Endothelial cell of umbilical vein (primary cell): ENCODE results near the gene LSM14A. TPM values are rescaled to one million over a fixed set of nuclear protein-coding genes. Genes with fewer than 3 reads are reported as not detected.

Experiments
- BruUV-seq: library from RNA; stranded (reverse); fragments of 400-500 nt; replicated peaks from 2 replicates; lab custom pipeline; 2021; lab: Mats Ljungman, UMichigan
- CTCF ChIA-PET: fragments of 300-600, 350-600 bp; sonication (Branson Sonifier 250); formaldehyde crosslinking; loops from one replicate; lab custom pipeline; 2021; ENCODE audit warnings: antibody characterized with exemption, inconsistent platforms; lab: Charles Lee
- POLR2A ChIA-PET: fragments of 300-600, 350-600 bp; sonication (Branson Sonifier 250); formaldehyde crosslinking; loops from one replicate; lab custom pipeline; 2021; ENCODE audit warnings: antibody characterized with exemption, inconsistent platforms; lab: Charles Lee
- DNase-seq: peaks from one replicate; pipeline ENCODE4 v3.0.0-alpha.2; 2011; ENCODE audit warnings: low read depth, low spot score
- FAIRE-seq: peaks from 2 replicates; lab custom pipeline; 2011; peaks lifted over from hg19 to GRCh38; lab: Jason Lieb, UNC
- H2AFZ ChIP-seq: 2 replicates; pipeline ENCODE4 v1.6.0; 2012; ENCODE audit warnings: low read depth, low read length, control low read depth, inconsistent platforms
- H3K27ac ChIP-seq: 2 replicates; pipeline ENCODE4 v1.5.1; 2011; ENCODE audit warnings: low read depth, mild to moderate bottlenecking, control low read depth, low read length, moderate library complexity; ENCODE audit not compliant: insufficient read depth
- H3K27me3 ChIP-seq, 2 experiments: 2 replicates each; pipeline versions ENCODE4 v1.6.0 to v1.6.1; 2011; ENCODE audit warnings: low read length in 2 of 2, mixed read lengths in 1 of 2; ENCODE audit not compliant: control insufficient read depth in 2 of 2, insufficient read depth in 2 of 2
- H3K36me3 ChIP-seq, 2 experiments: 2 replicates in 1 of 2; 3 replicates in 1 of 2; pipeline ENCODE4 v1.5.1; 2011; ENCODE audit warnings: low read length in 2 of 2, mild to moderate bottlenecking in 1 of 2, moderate library complexity in 1 of 2; ENCODE audit not compliant: control insufficient read depth in 2 of 2, insufficient read depth in 2 of 2; ENCODE audit errors: extremely low read depth in 1 of 2
- H3K4me1 ChIP-seq: 3 replicates; pipeline ENCODE4 v1.5.1; 2011; ENCODE audit warnings: mild to moderate bottlenecking, low read length; ENCODE audit not compliant: control insufficient read depth, insufficient read depth; ENCODE audit errors: extremely low read depth
- H3K4me2 ChIP-seq: 2 replicates; pipeline ENCODE4 v1.6.1; 2011; ENCODE audit warnings: low read length, control low read depth, mixed read lengths; ENCODE audit not compliant: insufficient read depth
- H3K4me3 ChIP-seq, 3 experiments: fragments of 200-600 bp in 1 of 3; sonication (generic), shearing (Covaris generic) in 1 of 3; replicated peaks in 1 of 3; 2 replicates each; pipeline ENCODE4 v1.5.1; 2011 to 2016; ENCODE audit warnings: control low read depth in 3 of 3, low read length in 3 of 3, mild to moderate bottlenecking in 2 of 3, inconsistent platforms in 1 of 3, low read depth in 1 of 3, moderate library complexity in 1 of 3; ENCODE audit not compliant: insufficient read depth in 1 of 3
- H3K79me2 ChIP-seq: 2 replicates; pipeline ENCODE4 v1.6.0; 2012; ENCODE audit warnings: low read length, inconsistent platforms; ENCODE audit not compliant: control insufficient read depth, insufficient read depth
- H3K9ac ChIP-seq: replicated peaks from 2 replicates; pipeline ENCODE3; 2011; ENCODE audit warnings: low read length, control low read depth; ENCODE audit not compliant: insufficient read depth; ENCODE audit errors: extremely low read depth
- H3K9me1 ChIP-seq: replicated peaks from 3 replicates; pipeline ENCODE4 v1.6.0; 2011; ENCODE audit warnings: mild to moderate bottlenecking, low read length; ENCODE audit not compliant: control insufficient read depth, insufficient read depth; ENCODE audit errors: extremely low read depth
- H3K9me3 ChIP-seq: replicated peaks from 2 replicates; pipeline ENCODE4 v1.5.1; 2012; ENCODE audit warnings: low read length, inconsistent platforms; ENCODE audit not compliant: control insufficient read depth, insufficient read depth
- H4K20me1 ChIP-seq: replicated peaks from 2 replicates; pipeline ENCODE3; 2011; ENCODE audit warnings: mild to moderate bottlenecking, low read length; ENCODE audit not compliant: control insufficient read depth, insufficient read depth; ENCODE audit errors: extremely low read depth
- EZH2 ChIP-seq: IDR thresholded peaks from 2 replicates; pipeline ENCODE4 v1.6.1; 2012; ENCODE audit warnings: borderline replicate concordance, low read depth, mild to moderate bottlenecking, moderate library complexity, low read length, inconsistent platforms; ENCODE audit not compliant: severe bottlenecking
- FOS ChIP-seq: IDR thresholded peaks from 2 replicates; pipeline ENCODE4 v1.6.1; 2011; ENCODE audit warnings: mild to moderate bottlenecking, low read length, moderate library complexity, borderline replicate concordance; ENCODE audit not compliant: insufficient read depth
- GATA2 ChIP-seq: IDR thresholded peaks from 2 replicates; pipeline ENCODE4 v1.7.0; 2011; ENCODE audit warnings: low read depth, mild to moderate bottlenecking, moderate library complexity, mixed read lengths, low read length; ENCODE audit not compliant: insufficient read length, insufficient read depth
- JUN ChIP-seq: IDR thresholded peaks from 2 replicates; pipeline ENCODE4 v1.6.1; 2011; ENCODE audit warnings: borderline replicate concordance, low read depth; ENCODE audit not compliant: insufficient read length, insufficient read depth
- MAX ChIP-seq: IDR thresholded peaks from 2 replicates; pipeline ENCODE4 v1.6.1; 2011; ENCODE audit not compliant: insufficient read depth, insufficient read length
- MYC ChIP-seq: IDR thresholded peaks from one replicate; pipeline ENCODE4 v1.6.1; 2011; ENCODE audit warnings: mild to moderate bottlenecking, low read depth, low read length
- POLR2A ChIP-seq: IDR thresholded peaks from 2 replicates; pipeline ENCODE4 v1.6.1; 2012; ENCODE audit warnings: low read depth, mild to moderate bottlenecking, control low read depth, low read length
- POLR2AphosphoS5 ChIP-seq: IDR thresholded peaks from 2 replicates; pipeline ENCODE4 v1.6.1; 2012; ENCODE audit warnings: low read depth, mild to moderate bottlenecking, control low read depth, low read length, moderate library complexity; ENCODE audit not compliant: insufficient read depth
- dilution Hi-C: fragments of 300-500 bp; cut with MboI; formaldehyde crosslinking; loops from one replicate; pipeline ENCODE4 v1.15.0; 2019; ENCODE audit warnings: low sequenced_read_pairs; ENCODE audit not compliant: extremely low pct_ligation_motif_present
- intact Hi-C: fragments of 100-400 bp; cut with micrococcal nuclease; formaldehyde crosslinking; loops from one replicate; pipeline ENCODE4 v1.10.0; 2022
- polyA plus RNA-seq, 4 experiments: library from polyadenylated mRNA; depleted of rRNA in 3 of 4; stranded (reverse) in 3 of 4; unstranded in 1 of 4; fragments of >200 nt; gene quantifications; 2 replicates each; pipeline versions ENCODE4 v1.2.1 to v1.2.3, GENCODE V29; 2011 to 2012; ENCODE audit warnings: missing spikeins in 1 of 4
- total RNA-seq: library from RNA; stranded (reverse); gene quantifications from 2 replicates; pipeline ENCODE4 v1.2.3, GENCODE V29; 2021
- TF ChIP-seq, protein P1 (sequence below), 2 donors: IDR thresholded peaks; 1 replicate in 1 of 2; 2 replicates in 1 of 2; pipeline ENCODE4 v1.5.1; 2011; ENCODE audit warnings: low read length in 2 of 2, mild to moderate bottlenecking in 2 of 2, moderate library complexity in 2 of 2, control low read depth in 1 of 2, inconsistent platforms in 1 of 2, low read depth in 1 of 2; ENCODE audit not compliant: insufficient read depth in 1 of 2; ENCODE audit errors: extremely low read depth in 1 of 2

The LSM14A gene
- total and polyA plus RNA-seq, 2 donors (not counting 3 experiments of a cell fraction or from before 2014, with no cell fraction given) = 96.7 to 122 TPM

DNA sequence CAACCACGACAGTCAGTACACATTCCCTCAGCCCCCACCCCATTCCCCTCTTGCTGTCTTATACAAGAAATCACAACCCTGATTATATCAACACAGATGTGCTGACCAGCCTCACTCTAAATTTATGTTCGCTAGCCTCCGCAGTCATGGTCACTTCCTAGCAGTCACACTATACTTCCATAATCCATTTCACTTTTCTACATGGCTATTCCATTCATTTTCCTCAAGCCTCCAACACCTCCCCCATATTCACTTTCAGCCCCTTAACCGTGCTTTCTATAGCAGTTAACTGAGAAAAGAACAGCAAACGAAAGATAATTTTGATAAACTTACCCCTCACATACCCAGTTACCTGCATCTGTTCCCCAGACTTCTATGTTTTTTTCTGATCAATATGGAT, 8.4 kb downstream of the LSM14A start:
- H4K20me1 ChIP-seq = peaks cover 30% of the 10 kb centered on the region
- no peak overlapping the region for H3K4me3 ChIP-seq
- no peak overlapping the region for H2AFZ ChIP-seq
- dilution Hi-C loops (no loop called here), intact Hi-C loops (no loop called here)
- no peak overlapping the region for H3K27ac ChIP-seq
- H3K4me2 ChIP-seq = no peak overlapping the region
- CTCF ChIA-PET = interaction anchor here (1.1 kb wide), 1 partner anchor 39 kb away, joined by 3 read pairs; no protein-coding TSS in a partner anchor
- TF ChIP-seq FOS = no peak
- TF ChIP-seq, protein P1, sequence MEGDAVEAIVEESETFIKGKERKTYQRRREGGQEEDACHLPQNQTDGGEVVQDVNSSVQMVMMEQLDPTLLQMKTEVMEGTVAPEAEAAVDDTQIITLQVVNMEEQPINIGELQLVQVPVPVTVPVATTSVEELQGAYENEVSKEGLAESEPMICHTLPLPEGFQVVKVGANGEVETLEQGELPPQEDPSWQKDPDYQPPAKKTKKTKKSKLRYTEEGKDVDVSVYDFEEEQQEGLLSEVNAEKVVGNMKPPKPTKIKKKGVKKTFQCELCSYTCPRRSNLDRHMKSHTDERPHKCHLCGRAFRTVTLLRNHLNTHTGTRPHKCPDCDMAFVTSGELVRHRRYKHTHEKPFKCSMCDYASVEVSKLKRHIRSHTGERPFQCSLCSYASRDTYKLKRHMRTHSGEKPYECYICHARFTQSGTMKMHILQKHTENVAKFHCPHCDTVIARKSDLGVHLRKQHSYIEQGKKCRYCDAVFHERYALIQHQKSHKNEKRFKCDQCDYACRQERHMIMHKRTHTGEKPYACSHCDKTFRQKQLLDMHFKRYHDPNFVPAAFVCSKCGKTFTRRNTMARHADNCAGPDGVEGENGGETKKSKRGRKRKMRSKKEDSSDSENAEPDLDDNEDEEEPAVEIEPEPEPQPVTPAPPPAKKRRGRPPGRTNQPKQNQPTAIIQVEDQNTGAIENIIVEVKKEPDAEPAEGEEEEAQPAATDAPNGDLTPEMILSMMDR (IDR thresholded peaks at IDR 0.05; ENCODE audit: extremely low read depth in 1 of 2, insufficient read depth in 1 of 2, low read depth in 1 of 2, low read length in 2 of 2) = no peak
- TF ChIP-seq POLR2AphosphoS5 = no peak
- no peak for TF ChIP-seq POLR2A
- TF ChIP-seq EZH2 = no peak
- no peak for TF ChIP-seq GATA2
- TF ChIP-seq MYC = no peak
- TF ChIP-seq MAX = no peak
- TF ChIP-seq JUN = no peak
- DNase-seq (no peak), FAIRE-seq (no peak)
- peaks cover 4% of the 10 kb centered on the region for H3K9me1 ChIP-seq
- H3K9ac ChIP-seq = no peak overlapping the region
- peaks cover 34% of the 10 kb centered on the region for H3K4me1 ChIP-seq
- no peaks in the 10 kb centered on the region for H3K9me3 ChIP-seq
- POLR2A ChIA-PET = no interaction called here
- peaks cover 99% of the 10 kb centered on the region for H3K79me2 ChIP-seq
- peaks cover 0 to 2% of the 10 kb centered on the region in 2 experiments for H3K36me3 ChIP-seq
- H3K27me3 ChIP-seq = no peaks in the 10 kb centered on the region
- BruUV-seq = no TSS peak
